ENCODE measurements around the gene ODF2L. TPM values are rescaled to one million over a fixed set of nuclear protein-coding genes. Genes with fewer than 3 reads are reported as not detected.

The ODF2L gene
- total and polyA plus RNA-seq, 2 experiments from 2014 or later = 32.4 to 58.9 TPM

- no peaks in the 10 kb centered on the region for H3K27me3 ChIP-seq
- H4K20me1 ChIP-seq (ENCODE audit: insufficient read depth, poor library complexity, severe bottlenecking) = no peaks in the 10 kb centered on the region
- H3K4me2 ChIP-seq = no peak overlapping the region
- H3K27ac ChIP-seq = no peak overlapping the region
- no peaks in the 10 kb centered on the region for H3K4me1 ChIP-seq (ENCODE audit: insufficient read depth)
- no peaks in the 10 kb centered on the region for H3K79me2 ChIP-seq
- H2AFZ ChIP-seq = no peak overlapping the region
- 86% methylated on average over 6 of the region's 6 CpGs for WGBS (ENCODE audit: low lambda C conversion rate, missing lambda C conversion rate)
- peak; percentile 20 for DNase-seq (ENCODE audit: low spot score)
- H3K4me3 ChIP-seq = no peak overlapping the region
- H3K36me3 ChIP-seq (replicated peaks; ENCODE audit: insufficient read depth, low read depth) = no peaks in the 10 kb centered on the region
- no peaks in the 10 kb centered on the region for H3K9me3 ChIP-seq (ENCODE audit: low read depth)
- H3K9me2 ChIP-seq (replicated peaks; ENCODE audit: insufficient read depth) = no peaks in the 10 kb centered on the region
- no peak for TF ChIP-seq EZH2phosphoT487 (IDR thresholded peaks at IDR 0.05; ENCODE audit: low read depth, severe bottlenecking, unreplicated experiment)
- no peak for TF ChIP-seq EZH2 (IDR thresholded peaks at IDR 0.05; ENCODE audit: borderline replicate concordance)
- TF ChIP-seq, protein P1, sequence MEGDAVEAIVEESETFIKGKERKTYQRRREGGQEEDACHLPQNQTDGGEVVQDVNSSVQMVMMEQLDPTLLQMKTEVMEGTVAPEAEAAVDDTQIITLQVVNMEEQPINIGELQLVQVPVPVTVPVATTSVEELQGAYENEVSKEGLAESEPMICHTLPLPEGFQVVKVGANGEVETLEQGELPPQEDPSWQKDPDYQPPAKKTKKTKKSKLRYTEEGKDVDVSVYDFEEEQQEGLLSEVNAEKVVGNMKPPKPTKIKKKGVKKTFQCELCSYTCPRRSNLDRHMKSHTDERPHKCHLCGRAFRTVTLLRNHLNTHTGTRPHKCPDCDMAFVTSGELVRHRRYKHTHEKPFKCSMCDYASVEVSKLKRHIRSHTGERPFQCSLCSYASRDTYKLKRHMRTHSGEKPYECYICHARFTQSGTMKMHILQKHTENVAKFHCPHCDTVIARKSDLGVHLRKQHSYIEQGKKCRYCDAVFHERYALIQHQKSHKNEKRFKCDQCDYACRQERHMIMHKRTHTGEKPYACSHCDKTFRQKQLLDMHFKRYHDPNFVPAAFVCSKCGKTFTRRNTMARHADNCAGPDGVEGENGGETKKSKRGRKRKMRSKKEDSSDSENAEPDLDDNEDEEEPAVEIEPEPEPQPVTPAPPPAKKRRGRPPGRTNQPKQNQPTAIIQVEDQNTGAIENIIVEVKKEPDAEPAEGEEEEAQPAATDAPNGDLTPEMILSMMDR (IDR thresholded peaks at IDR 0.05; ENCODE audit: poor library complexity) = no peak
Observed at GRCh38 chr1:86416343-86416742, 20.2 kb upstream of the ODF2L start.

- Histone ChIP-seq H3K4me3 (no peak overlapping the region), H3K27me3 (no peaks in the 10 kb centered on the region), H4K20me1 (ENCODE audit: insufficient read depth, poor library complexity, severe bottlenecking) (no peaks in the 10 kb centered on the region), H3K4me1 (ENCODE audit: insufficient read depth) (no peaks in the 10 kb centered on the region), H2AFZ (no peak overlapping the region), H3K36me3 (replicated peaks; ENCODE audit: insufficient read depth, low read depth) (no peaks in the 10 kb centered on the region), H3K27ac (no peak overlapping the region), H3K4me2 (no peak overlapping the region), H3K9me2 (replicated peaks; ENCODE audit: insufficient read depth) (no peaks in the 10 kb centered on the region), H3K79me2 (no peaks in the 10 kb centered on the region), H3K9me3 (ENCODE audit: low read depth) (no peaks in the 10 kb centered on the region)
- 95% methylated on average over 4 of the region's 4 CpGs for WGBS (ENCODE audit: low lambda C conversion rate, missing lambda C conversion rate)
- TF ChIP-seq EZH2phosphoT487 (IDR thresholded peaks at IDR 0.05; ENCODE audit: low read depth, severe bottlenecking, unreplicated experiment) (no peak), EZH2 (IDR thresholded peaks at IDR 0.05; ENCODE audit: borderline replicate concordance) (no peak)
- TF ChIP-seq, protein P1 (IDR thresholded peaks at IDR 0.05; ENCODE audit: poor library complexity) = no peak
- DNase-seq (ENCODE audit: low spot score) = no peak
Observed at GRCh38 chr1:86410879-86411278, 14.8 kb upstream of the ODF2L start.

DNA sequence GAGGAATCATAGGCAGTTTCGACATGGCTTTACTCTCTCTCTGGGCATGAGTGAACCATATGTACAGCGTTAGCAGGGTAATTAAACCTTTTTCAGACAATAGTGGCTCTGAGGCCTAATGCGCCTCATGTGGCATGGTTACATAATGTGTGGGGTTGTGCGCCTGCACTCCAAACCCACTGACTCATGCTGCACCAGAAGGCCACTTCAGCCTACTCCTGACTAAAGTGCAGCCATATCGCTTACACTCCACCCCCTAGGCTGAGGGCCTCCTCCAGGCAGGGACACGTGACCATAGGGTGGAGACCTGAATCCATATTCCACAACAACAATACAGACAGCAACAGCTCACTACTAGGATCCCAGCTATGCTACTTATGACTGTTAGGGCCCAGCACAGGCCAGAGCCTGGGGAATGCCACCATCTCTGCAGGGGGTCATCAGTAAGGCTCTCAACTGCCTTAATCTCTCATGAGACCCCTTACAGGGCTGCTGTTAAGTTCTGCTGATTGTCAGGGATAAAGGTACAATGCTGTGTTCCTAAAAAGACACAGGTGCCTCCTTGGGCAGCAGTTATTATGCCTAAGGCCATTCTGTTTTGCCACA is 13.4 kb upstream of the ODF2L start:
- H3K36me3 ChIP-seq (replicated peaks; ENCODE audit: insufficient read depth, low read depth) = no peaks in the 10 kb centered on the region
- DNase-seq (ENCODE audit: low spot score) = peak; percentile 27
- no peaks in the 10 kb centered on the region for H3K9me2 ChIP-seq (replicated peaks; ENCODE audit: insufficient read depth)
- 89% methylated on average over 6 of the region's 6 CpGs for WGBS (ENCODE audit: low lambda C conversion rate, missing lambda C conversion rate)
- H3K4me1 ChIP-seq (ENCODE audit: insufficient read depth) = no peaks in the 10 kb centered on the region
- no peaks in the 10 kb centered on the region for H3K79me2 ChIP-seq
- H4K20me1 ChIP-seq (ENCODE audit: insufficient read depth, poor library complexity, severe bottlenecking) = no peaks in the 10 kb centered on the region
- H3K9me3 ChIP-seq (ENCODE audit: low read depth) = no peaks in the 10 kb centered on the region
- H3K27ac ChIP-seq = no peak overlapping the region
- TF ChIP-seq EZH2 (IDR thresholded peaks at IDR 0.05; ENCODE audit: borderline replicate concordance) (no peak), EZH2phosphoT487 (IDR thresholded peaks at IDR 0.05; ENCODE audit: low read depth, severe bottlenecking, unreplicated experiment) (no peak)
- TF ChIP-seq, protein P1 (IDR thresholded peaks at IDR 0.05; ENCODE audit: poor library complexity) = no peak
- no peaks in the 10 kb centered on the region for H3K27me3 ChIP-seq
- no peak overlapping the region for H2AFZ ChIP-seq
- H3K4me2 ChIP-seq = no peak overlapping the region
- H3K4me3 ChIP-seq = no peak overlapping the region
